Limb (tissue), 2 donors: ENCODE results near the gene RFXANK.

Experiments
- DNase-seq, 2 donors: peaks; one replicate each; pipeline ENCODE4 v3.0.0-alpha.2; 2016; ENCODE audit errors: extremely low spot score in 2 of 2

RFXANK gene

DNA sequence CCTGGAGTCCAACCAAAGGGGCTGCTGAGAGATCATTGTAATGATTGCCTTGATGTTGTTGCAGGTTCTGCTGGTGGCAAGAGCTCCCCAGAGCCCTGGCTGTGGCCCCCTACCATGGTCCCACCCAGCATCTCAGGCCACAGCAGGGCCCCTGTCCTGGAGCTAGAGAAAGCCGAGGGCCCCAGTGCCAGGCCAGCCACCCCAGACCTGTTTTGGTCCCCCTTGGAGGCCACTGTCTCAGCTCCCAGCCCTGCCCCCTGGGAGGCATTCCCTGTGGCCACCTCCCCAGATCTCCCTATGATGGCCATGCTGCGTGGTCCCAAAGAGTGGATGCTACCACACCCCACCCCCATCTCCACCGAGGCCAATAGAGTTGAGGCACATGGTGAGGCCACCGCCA is 35.2 kb downstream of the RFXANK start:
- DNase-seq: no peak

DNA sequence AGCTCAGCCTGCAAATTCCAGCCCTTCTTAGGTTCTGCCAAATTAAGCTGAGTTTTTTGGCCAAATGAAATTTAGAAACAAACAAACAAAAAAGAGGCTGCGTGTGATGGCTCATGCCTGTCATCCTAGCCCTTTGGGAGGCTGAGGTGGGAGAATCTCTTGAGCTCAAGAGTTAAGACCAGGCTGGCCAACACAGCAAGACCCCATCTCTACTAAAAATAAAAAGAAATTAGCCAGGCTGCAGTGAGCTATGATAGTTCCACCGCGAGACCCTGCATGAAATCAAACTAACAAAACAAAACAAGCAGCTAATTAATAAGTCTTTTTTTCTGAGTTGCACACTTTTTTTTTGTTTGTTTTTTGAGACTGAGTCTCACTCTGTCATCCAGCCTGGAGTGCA is 37.6 kb downstream of the RFXANK start:
- DNase-seq: no peak

DNA sequence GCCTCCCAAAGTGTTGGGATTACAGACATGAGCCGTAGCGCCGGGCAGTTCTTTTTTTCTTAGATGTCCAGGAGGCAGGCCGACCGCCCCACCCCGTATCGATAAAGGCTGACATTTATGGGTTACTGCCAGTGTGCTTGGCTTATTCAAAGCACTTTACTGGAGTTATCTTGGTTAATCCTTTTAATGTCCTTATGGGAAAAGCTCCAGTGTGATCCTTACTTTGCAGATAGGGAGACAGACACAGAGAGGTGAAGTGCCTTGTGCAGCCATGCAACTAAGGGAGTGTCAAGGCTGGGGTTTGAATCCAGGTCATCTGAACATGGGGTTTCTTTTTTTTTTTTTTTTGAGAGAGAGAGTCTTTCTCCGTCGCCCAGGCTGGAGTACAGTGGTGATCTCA is 38.9 kb downstream of the RFXANK start:
- DNase-seq: no peak

DNA sequence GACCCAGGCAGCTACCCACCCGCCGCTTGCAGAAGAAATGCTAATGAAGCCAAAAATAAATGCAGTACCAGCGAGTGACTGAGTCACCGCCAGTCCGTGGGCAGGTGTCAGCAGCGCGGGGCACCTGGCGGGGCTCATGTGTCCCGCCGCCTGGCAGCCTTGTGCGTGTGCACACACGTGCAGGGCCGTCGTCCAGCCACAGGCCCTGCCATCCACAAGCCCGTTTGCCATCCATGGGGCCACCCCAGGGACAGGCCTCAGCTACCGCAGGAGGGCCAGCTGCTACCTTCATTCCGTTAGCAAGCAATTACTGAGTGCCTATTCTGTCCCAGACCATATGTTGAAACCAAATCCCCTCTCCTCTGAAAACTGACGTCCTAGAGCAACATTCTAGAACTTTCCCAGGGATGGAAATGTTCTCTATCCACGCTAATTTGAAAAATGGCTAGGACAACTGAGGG is 40.2 kb downstream of the RFXANK start:
- peak in 1 of 2 donors; percentile 19 for DNase-seq

DNA sequence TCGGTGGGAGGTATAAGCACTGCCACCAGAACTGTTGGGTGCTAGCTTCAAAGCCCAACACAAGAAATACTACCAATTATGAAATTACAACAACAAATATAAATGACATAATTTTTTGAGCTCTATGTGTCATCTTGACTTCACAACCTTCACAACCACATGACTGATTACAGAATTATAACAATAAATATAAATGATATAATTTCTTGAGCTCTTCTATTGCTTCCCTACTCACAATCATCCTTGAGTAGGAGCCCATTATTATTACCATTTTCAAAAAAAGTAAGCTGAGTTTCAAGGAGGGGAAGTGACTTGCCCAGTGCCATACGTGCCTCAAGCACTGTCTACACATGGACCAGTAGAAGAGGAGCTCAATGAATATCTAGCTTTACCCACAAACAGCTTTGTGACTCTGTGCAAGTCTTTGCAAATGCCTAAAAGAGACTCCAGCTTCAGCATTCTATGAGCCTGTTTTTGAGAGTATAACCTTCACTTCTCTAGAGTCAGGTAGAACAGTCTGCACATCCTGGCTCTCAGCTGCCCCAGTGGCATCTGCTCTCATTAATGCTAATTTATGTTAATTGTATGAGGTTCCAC is 42.3 kb downstream of the RFXANK start:
- no peak for DNase-seq

DNA sequence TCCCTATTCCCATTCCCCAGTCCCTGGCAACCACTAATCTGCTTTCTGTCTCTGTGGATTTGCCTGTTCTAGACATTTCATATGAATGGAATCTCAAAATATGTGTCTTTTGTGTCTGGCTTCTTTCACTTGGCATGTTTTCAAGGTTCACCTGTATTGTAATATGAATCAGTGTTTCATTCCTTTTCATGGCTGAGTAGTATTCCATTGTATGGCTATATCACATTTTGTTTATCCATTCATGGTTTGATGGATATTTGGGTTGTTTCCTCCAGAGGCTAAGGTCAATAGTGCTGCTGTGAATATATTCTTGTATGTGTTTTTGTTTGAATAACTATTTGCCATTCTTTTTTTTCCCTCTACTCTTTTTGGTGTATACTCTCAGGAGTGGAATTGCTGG is 44.1 kb downstream of the RFXANK start:
- no peak for DNase-seq

DNA sequence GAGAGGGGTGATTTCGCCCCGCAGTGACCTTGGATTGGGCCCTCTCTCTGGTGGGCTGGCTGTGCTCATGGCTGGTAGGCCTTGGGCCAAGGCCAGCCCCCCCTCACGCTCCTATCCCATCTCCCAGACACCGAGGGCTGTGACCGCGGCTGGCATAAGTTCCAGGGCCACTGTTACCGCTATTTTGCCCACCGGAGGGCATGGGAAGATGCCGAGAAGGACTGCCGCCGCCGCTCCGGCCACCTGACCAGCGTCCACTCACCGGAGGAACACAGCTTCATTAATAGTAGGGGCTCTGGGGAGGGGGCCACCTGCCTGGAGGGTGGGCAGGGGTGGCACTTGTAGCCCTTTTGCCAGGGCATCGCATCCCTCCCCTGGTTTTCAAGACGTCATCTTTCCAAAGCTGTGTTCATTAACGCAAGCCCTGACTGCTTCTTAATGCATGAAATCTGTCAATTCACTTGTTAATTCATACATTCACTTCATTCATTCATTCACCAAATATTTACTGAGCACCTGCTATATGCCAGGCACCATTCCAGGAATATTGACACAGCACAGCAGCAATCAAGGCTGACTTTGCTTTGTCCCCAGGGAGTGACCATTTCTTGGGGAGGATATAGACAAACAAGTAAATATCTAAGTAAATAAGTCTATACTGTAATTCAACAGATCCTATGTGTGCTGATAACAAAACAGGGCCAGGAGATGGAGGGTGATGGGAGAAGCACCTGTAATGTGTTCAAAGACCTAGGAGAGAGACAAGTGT is 46.3 kb downstream of the RFXANK start:
- no peak for DNase-seq

DNA sequence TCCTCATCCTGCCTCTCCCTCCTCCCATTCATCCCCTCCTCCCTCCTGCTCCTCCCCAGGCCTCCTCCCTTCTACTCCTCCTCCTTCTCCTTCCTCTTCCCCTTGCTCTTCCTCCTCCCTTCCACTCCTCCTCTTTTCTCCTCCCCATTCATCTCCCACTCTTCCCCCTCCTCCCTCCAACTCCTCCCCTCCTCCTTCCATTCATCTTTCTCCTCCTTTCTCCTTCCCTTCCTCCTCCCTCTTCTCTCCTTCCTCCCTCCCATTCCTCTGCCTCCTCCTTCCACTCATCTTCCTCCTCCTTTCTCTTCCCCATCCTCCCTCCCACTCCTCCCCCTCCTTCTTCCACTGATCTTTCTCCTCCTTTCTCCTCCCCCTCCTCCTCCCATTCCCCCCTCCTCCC is 47.6 kb downstream of the RFXANK start:
- DNase-seq: no peak

DNA sequence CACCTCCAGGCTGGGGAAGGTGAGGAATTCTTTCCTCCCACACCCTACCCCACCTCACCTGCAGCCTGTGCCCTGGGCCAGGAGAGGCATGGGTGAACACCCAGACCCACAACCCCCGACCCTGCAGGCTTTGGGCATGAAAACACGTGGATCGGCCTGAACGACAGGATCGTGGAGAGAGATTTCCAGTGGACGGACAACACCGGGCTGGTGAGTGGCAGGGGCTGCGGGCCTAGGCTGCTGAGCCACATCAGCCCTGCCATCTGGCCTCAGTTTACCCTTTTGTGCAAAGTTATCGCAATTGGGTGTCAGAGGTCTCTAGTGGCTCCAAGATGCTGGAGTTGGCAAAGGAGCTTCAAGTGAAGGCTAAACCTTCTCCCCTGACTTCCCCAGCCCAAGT is 48.4 kb downstream of the RFXANK start:
- no peak for DNase-seq

DNA sequence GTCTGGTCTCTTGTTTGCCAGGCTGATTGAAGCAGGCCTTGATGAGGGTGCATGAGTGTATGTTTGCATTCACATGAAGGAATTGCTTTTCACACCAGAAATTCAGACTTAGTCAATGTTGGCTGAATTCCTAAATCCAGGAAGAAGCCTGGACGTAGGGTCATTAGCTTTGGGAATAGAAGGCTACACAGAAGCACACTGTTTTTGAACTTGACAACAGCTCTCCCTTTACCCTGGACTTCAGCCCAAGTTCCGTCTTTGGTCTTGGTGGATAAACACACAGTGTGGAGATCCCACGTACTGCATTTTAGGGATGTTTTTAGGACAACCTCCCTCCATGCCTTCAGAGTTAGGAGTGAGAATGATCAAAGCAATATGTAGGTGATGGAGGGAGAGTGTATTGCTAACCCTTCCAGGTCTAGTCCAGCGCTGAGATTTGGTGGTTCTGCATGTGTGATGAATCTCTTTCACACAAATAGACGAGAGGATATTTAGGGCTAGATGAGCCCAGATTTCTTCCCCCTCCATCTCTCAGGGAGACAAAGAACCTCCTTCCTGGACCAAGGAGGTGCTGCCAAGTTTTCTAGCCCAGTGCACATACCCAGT is 58.2 kb downstream of the RFXANK start:
- DNase-seq: no peak
